Smooth muscle cell (in vitro differentiated cells): ENCODE results near the gene GRIA2. TPM values are rescaled to one million over a fixed set of nuclear protein-coding genes. Genes with fewer than 3 reads are reported as not detected.
"Not testable (repeated sequence)": the region's sequence is repeated elsewhere in the genome, so short reads cannot be mapped to it uniquely, and the experiment has no call there.

Experiments used
- DNase-seq: peaks from one replicate; lab custom pipeline; 2025; ENCODE audit not compliant: unreplicated experiment; lab: John Stamatoyannopoulos, UW
- H2AFZ ChIP-seq: fragments of 200-600 bp; sonication (generic); 2 replicates; pipeline ENCODE4 v1.6.0; 2016; ENCODE audit warnings: antibody characterized with exemption, low read depth, mild to moderate bottlenecking
- H3F3A ChIP-seq: fragments of 200-600 bp; sonication (generic); 2 replicates; pipeline ENCODE4 v1.6.0; 2017; ENCODE audit warnings: antibody characterized with exemption, low read depth
- H3K27ac ChIP-seq: fragments of 200-600 bp; sonication (generic); 2 replicates; pipeline ENCODE4 v1.5.1; 2016; ENCODE audit warnings: low read depth, mild to moderate bottlenecking
- H3K27me3 ChIP-seq: fragments of 200-600 bp; sonication (generic); 2 replicates; pipeline ENCODE4 v1.6.1; 2016; ENCODE audit warnings: low read depth, mild to moderate bottlenecking
- H3K36me3 ChIP-seq: fragments of 200-600 bp; sonication (generic); 2 replicates; pipeline ENCODE4 v1.5.1; 2016; ENCODE audit warnings: low read depth
- H3K4me1 ChIP-seq: fragments of 200-600 bp; sonication (generic); 2 replicates; pipeline ENCODE4 v1.5.1; 2016; ENCODE audit warnings: low read depth
- H3K4me2 ChIP-seq: fragments of 200-600 bp; sonication (generic); 2 replicates; pipeline ENCODE4 v1.6.0; 2016; ENCODE audit warnings: mild to moderate bottlenecking
- H3K4me3 ChIP-seq: fragments of 200-600 bp; sonication (generic); 2 replicates; pipeline ENCODE4 v1.5.1; 2016; ENCODE audit warnings: mild to moderate bottlenecking
- H3K79me2 ChIP-seq: fragments of 200-600 bp; sonication (generic); 2 replicates; pipeline ENCODE4 v1.6.0; 2016; ENCODE audit warnings: low read depth, mild to moderate bottlenecking
- H3K9ac ChIP-seq: fragments of 200-600 bp; sonication (generic); 2 replicates; pipeline ENCODE4 v1.6.0; 2016; ENCODE audit warnings: low read depth
- H3K9me3 ChIP-seq: fragments of 200-600 bp; sonication (generic); replicated peaks from 2 replicates; pipeline ENCODE4 v1.5.1; 2016; ENCODE audit warnings: low read depth
- H4K20me1 ChIP-seq: fragments of 200-600 bp; sonication (generic); 2 replicates; pipeline ENCODE4 v1.6.0; 2016; ENCODE audit warnings: low read depth
- WGBS: methylation state at CpG from one replicate; pipeline ENCODE4 v1.1.7; 2016; ENCODE audit warnings: low lambda C conversion rate; 5-methylcytosine and 5-hydroxymethylcytosine counted together
- polyA plus RNA-seq: library from polyadenylated mRNA; unstranded; fragments of >200 nt; fragmentation: Nextera tagmentation; extraction: Ambion mirVana; gene quantifications from 2 replicates; pipeline ENCODE4 v1.2.1, GENCODE V29; 2016
- total RNA-seq: library from RNA; depleted of rRNA; stranded (reverse); fragments of >200 nt; gene quantifications from 2 replicates; pipeline ENCODE4 v1.2.3, GENCODE V29; 2014
- TF ChIP-seq, protein P1 (sequence below): fragments of 200-600 bp; sonication (generic); IDR thresholded peaks from 2 replicates; pipeline ENCODE4 v1.5.1; 2017; ENCODE audit warnings: borderline replicate concordance, mild to moderate bottlenecking, antibody characterized with exemption; ENCODE audit not compliant: insufficient read depth, poor library complexity, severe bottlenecking

The GRIA2 gene
- total and polyA plus RNA-seq, 2 experiments from 2014 or later, result not detected

GRCh38 chr4:157242871-157243270 lies 22.3 kb downstream of the GRIA2 start:
- Histone ChIP-seq H3K27me3 (no peaks in the 10 kb centered on the region), H2AFZ (no peak overlapping the region), H3K36me3 (no peaks in the 10 kb centered on the region), H3K9me3 (no peaks in the 10 kb centered on the region), H3K4me3 (no peak overlapping the region), H3K4me2 (no peak overlapping the region), H4K20me1 (no peaks in the 10 kb centered on the region), H3F3A (no peaks in the 10 kb centered on the region), H3K9ac (no peak overlapping the region), H3K4me1 (peaks cover 9% of the 10 kb centered on the region), H3K79me2 (no peaks in the 10 kb centered on the region), H3K27ac (no peak overlapping the region)
- no peak for DNase-seq
- TF ChIP-seq, protein P1, sequence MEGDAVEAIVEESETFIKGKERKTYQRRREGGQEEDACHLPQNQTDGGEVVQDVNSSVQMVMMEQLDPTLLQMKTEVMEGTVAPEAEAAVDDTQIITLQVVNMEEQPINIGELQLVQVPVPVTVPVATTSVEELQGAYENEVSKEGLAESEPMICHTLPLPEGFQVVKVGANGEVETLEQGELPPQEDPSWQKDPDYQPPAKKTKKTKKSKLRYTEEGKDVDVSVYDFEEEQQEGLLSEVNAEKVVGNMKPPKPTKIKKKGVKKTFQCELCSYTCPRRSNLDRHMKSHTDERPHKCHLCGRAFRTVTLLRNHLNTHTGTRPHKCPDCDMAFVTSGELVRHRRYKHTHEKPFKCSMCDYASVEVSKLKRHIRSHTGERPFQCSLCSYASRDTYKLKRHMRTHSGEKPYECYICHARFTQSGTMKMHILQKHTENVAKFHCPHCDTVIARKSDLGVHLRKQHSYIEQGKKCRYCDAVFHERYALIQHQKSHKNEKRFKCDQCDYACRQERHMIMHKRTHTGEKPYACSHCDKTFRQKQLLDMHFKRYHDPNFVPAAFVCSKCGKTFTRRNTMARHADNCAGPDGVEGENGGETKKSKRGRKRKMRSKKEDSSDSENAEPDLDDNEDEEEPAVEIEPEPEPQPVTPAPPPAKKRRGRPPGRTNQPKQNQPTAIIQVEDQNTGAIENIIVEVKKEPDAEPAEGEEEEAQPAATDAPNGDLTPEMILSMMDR, result no peak

GRCh38 chr4:157244348-157244747 lies 23.8 kb downstream of the GRIA2 start:
- Histone ChIP-seq H4K20me1 (no peaks in the 10 kb centered on the region), H2AFZ (no peak overlapping the region), H3K79me2 (no peaks in the 10 kb centered on the region), H3K9ac (no peak overlapping the region), H3K9me3 (no peaks in the 10 kb centered on the region), H3K4me3 (no peak overlapping the region), H3K4me1 (peaks cover 9% of the 10 kb centered on the region), H3K36me3 (no peaks in the 10 kb centered on the region), H3F3A (no peaks in the 10 kb centered on the region), H3K4me2 (no peak overlapping the region), H3K27ac (no peak overlapping the region), H3K27me3 (no peaks in the 10 kb centered on the region)
- no peak for DNase-seq
- TF ChIP-seq, protein P1, result no peak
- WGBS, result 87% methylated on average over 2 of the region's 2 CpGs

DNA sequence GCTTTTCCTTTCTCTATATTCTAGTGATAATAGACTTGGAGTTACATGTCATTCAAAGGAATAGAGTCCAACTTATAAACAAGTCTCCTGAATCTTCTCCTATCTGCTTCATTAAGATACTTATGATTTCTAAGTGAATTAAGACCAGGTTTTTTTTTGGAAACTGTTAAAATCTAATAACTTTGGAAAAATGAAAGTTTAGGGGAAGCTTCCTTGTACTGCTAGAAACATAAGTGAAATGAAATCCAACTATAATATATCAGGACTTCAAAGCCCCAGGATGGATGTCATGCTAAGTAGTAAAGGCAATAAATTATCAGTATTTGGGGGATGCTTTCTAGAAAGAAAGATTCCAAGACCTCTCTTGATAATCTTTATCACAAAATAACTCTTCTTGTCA lies 24.8 kb downstream of the GRIA2 start:
- Histone ChIP-seq H3K27me3 (no peaks in the 10 kb centered on the region), H4K20me1 (no peaks in the 10 kb centered on the region), H3K36me3 (no peaks in the 10 kb centered on the region), H2AFZ (no peak overlapping the region), H3K4me2 (no peak overlapping the region), H3K4me1 (peaks cover 9% of the 10 kb centered on the region), H3K9me3 (no peaks in the 10 kb centered on the region), H3K27ac (no peak overlapping the region), H3K9ac (no peak overlapping the region), H3K79me2 (no peaks in the 10 kb centered on the region), H3F3A (no peaks in the 10 kb centered on the region), H3K4me3 (no peak overlapping the region)
- TF ChIP-seq, protein P1, result no peak
- DNase-seq, result no peak

- Histone ChIP-seq H3F3A (no peaks in the 10 kb centered on the region), H3K27ac (no peak overlapping the region), H4K20me1 (no peaks in the 10 kb centered on the region), H3K9me3 (no peaks in the 10 kb centered on the region), H3K27me3 (no peaks in the 10 kb centered on the region), H3K4me2 (no peak overlapping the region), H3K9ac (no peak overlapping the region), H3K4me1 (peaks cover 9% of the 10 kb centered on the region), H3K36me3 (no peaks in the 10 kb centered on the region), H2AFZ (no peak overlapping the region), H3K79me2 (no peaks in the 10 kb centered on the region), H3K4me3 (no peak overlapping the region)
- TF ChIP-seq, protein P1, result no peak
- no peak for DNase-seq
These were observed 26.4 kb downstream of the GRIA2 start for GRCh38 chr4:157246964-157247363.

GRCh38 chr4:157258165-157258564 lies 37.6 kb downstream of the GRIA2 start:
- not testable (repeated sequence) for H3F3A ChIP-seq, H3K4me1 ChIP-seq, DNase-seq, H3K36me3 ChIP-seq, H2AFZ ChIP-seq, H4K20me1 ChIP-seq, H3K9ac ChIP-seq, H3K27me3 ChIP-seq, H3K4me3 ChIP-seq, H3K79me2 ChIP-seq, H3K27ac ChIP-seq, H3K9me3 ChIP-seq, H3K4me2 ChIP-seq
- 86% methylated on average over 6 of the region's 6 CpGs for WGBS
